ENCODE results near the gene BRMS1L. TPM values are rescaled to one million over a fixed set of nuclear protein-coding genes. Genes with fewer than 3 reads are reported as not detected.

Gene BRMS1L
- total and polyA plus RNA-seq, 9 of the 15 experiments (the other 6 are each of a cell fraction or from before 2014, with no cell fraction given), result 1.2 to 4.7 (median 3.3) TPM

GRCh38 chr14:35826218-35826951 lies at the start of gene BRMS1L (continued):
- TF ChIP-seq HINFP (tag; conservative IDR thresholded peaks at IDR 0.05; ENCODE audit: low read depth) (no peak), SLC30A9 (CRISPR knock-in tag; IDR thresholded peaks at IDR 0.05) (no peak), PBX2 (CRISPR knock-in tag; IDR thresholded peaks at IDR 0.05; ENCODE audit: low read depth) (no peak), PBX2 (tag; conservative IDR thresholded peaks at IDR 0.05; ENCODE audit: low read depth) (no peak), ZNF217 (CRISPR knock-in tag; IDR thresholded peaks at IDR 0.05) (no peak), GTF2F1 (IDR thresholded peaks at IDR 0.05; ENCODE audit: low read depth, low read length) (0 out of 2 replicates have a peak, but pooled peaks have one; percentile 44), SAFB (IDR thresholded peaks at IDR 0.05; ENCODE audit: borderline replicate concordance, low read depth, low read length) (no peak), FOXJ3 (CRISPR knock-in tag; IDR thresholded peaks at IDR 0.05) (no peak), SRSF9 (IDR thresholded peaks at IDR 0.05; ENCODE audit: borderline replicate concordance, low read depth, low read length) (no peak), BCLAF1 (IDR thresholded peaks at IDR 0.05; ENCODE audit: borderline replicate concordance in 1 of 2, control insufficient read depth in 1 of 2, low read depth in 2 of 2, low read length in 1 of 2) (no peak), SPI1 (IDR thresholded peaks at IDR 0.05; ENCODE audit: borderline replicate concordance, low read depth, low read length) (no peak), EP300 (IDR thresholded peaks at IDR 0.05; ENCODE audit: low read length) (no peak), DLX4 (CRISPR knock-in tag; IDR thresholded peaks at IDR 0.05) (no peak), ZBTB33 (CRISPR knock-in tag; IDR thresholded peaks at IDR 0.05) (no peak), HDAC3 (IDR thresholded peaks at IDR 0.05; ENCODE audit: borderline replicate concordance, partially characterized antibody) (no peak)

All from K562 (cell line).